GM12873 (cell line): ENCODE data around the gene APBA2.

Source experiments
- CTCF ChIP-seq: IDR thresholded peaks from 2 replicates; pipeline ENCODE4 v1.5.1; 2012; ENCODE audit warnings: low read depth, mild to moderate bottlenecking, moderate library complexity, low read length, control low read depth; ENCODE audit not compliant: insufficient read depth; ENCODE audit errors: missing control alignments

The APBA2 gene

GRCh38 chr15:29054171-29055045 is 168.6 kb downstream of the APBA2 start:
- TF ChIP-seq CTCF = no peak

GRCh38 chr15:29055876-29056275 is 170.1 kb downstream of the APBA2 start:
- TF ChIP-seq CTCF = no peak

- no peak for TF ChIP-seq CTCF
Measured at GRCh38 chr15:29056839-29057450, 171.2 kb downstream of the APBA2 start.

- TF ChIP-seq CTCF = no peak
Measured at GRCh38 chr15:29057856-29058255, 172.1 kb downstream of the APBA2 start.

- no peak for TF ChIP-seq CTCF
Measured at GRCh38 chr15:29058903-29059539, 173.2 kb downstream of the APBA2 start.

- no peak for TF ChIP-seq CTCF
Measured at GRCh38 chr15:29059871-29060640, 174.3 kb downstream of the APBA2 start.
